ENCODE measurements around the gene SYTL1.

DNA sequence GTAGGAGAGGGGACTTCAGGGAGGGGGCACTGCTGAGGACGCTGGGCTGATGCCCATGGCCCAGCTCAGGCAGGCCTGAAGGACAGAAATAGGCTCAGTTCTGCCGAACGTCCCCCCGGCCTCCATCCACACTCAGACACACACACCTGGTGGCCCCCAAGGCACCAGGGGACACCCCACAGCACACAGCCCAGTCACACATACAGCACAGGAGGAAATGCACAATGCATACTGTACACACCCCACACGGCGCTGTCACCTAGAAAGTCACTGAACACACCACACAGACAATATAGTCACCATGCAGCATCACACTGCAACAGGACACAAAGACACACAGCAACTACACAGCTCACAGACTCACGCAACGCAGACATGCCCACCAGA lies 562 bp downstream of the SYTL1 start:
- TF ChIP-seq GABPA (IDR thresholded peaks at IDR 0.05; ENCODE audit: low read depth) (no peak), CTCF (IDR thresholded peaks at IDR 0.05; ENCODE audit: insufficient read depth, low read length) (no peak), POLR2AphosphoS5 (IDR thresholded peaks at IDR 0.05; ENCODE audit: low read depth) (no peak), SPI1 (IDR thresholded peaks at IDR 0.05; ENCODE audit: borderline replicate concordance, low read depth) (no peak)
- TF ChIP-seq, protein P1, sequence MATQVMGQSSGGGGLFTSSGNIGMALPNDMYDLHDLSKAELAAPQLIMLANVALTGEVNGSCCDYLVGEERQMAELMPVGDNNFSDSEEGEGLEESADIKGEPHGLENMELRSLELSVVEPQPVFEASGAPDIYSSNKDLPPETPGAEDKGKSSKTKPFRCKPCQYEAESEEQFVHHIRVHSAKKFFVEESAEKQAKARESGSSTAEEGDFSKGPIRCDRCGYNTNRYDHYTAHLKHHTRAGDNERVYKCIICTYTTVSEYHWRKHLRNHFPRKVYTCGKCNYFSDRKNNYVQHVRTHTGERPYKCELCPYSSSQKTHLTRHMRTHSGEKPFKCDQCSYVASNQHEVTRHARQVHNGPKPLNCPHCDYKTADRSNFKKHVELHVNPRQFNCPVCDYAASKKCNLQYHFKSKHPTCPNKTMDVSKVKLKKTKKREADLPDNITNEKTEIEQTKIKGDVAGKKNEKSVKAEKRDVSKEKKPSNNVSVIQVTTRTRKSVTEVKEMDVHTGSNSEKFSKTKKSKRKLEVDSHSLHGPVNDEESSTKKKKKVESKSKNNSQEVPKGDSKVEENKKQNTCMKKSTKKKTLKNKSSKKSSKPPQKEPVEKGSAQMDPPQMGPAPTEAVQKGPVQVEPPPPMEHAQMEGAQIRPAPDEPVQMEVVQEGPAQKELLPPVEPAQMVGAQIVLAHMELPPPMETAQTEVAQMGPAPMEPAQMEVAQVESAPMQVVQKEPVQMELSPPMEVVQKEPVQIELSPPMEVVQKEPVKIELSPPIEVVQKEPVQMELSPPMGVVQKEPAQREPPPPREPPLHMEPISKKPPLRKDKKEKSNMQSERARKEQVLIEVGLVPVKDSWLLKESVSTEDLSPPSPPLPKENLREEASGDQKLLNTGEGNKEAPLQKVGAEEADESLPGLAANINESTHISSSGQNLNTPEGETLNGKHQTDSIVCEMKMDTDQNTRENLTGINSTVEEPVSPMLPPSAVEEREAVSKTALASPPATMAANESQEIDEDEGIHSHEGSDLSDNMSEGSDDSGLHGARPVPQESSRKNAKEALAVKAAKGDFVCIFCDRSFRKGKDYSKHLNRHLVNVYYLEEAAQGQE (IDR thresholded peaks at IDR 0.05; ENCODE audit: insufficient replicate concordance, low read depth): no peak

All from HL-60 (cell line).